ENCODE results near the gene DGKH. TPM values are rescaled to one million over a fixed set of nuclear protein-coding genes. Genes with fewer than 3 reads are reported as not detected.
"Not testable (repeated sequence)": the region's sequence is repeated elsewhere in the genome, so short reads cannot be mapped to it uniquely, and the experiment has no call there.

The DGKH gene
- total RNA-seq, 2 experiments from 2014 or later, result 18.9 to 19.1 TPM

DNA sequence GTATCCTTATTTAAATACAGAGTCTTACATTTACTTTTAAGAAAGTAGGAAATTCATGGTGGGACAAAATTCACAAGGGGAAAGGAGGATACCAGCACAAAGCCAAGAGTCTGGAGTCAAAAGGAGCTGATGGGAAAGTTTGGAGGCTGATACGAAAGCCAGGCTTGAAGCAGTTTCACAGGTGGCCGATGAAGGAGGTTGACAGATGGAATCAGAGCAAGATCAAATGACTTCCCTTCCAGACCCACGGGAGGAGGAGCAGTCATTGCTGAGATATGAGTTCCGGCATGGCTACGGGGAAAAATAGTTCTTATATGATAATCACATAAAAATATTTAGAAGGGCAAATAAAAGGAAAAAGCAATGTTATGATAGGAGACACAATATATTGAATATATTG, 65.0 kb downstream of the DGKH start:
- ATAC-seq (ENCODE audit: low read depth) (no peak), DNase-seq (no peak)
- Mint-ChIP-seq H3K4me3 (no peak overlapping the region), H3K27ac (no peak overlapping the region), H3K27me3 (no peaks in the 10 kb centered on the region), H3K9me3 (no peaks in the 10 kb centered on the region), H3K4me1 (peaks cover 5% of the 10 kb centered on the region), H3K36me3 (no peaks in the 10 kb centered on the region)
- POLR2A ChIA-PET, result no interaction called here

- ATAC-seq (ENCODE audit: low read depth), result no peak
- no peaks in the 10 kb centered on the region for H3K27me3 Mint-ChIP-seq
- peaks cover 5% of the 10 kb centered on the region for H3K4me1 Mint-ChIP-seq
- DNase-seq, result no peak
- no peaks in the 10 kb centered on the region for H3K9me3 Mint-ChIP-seq
- POLR2A ChIA-PET, result no interaction called here
- H3K4me3 Mint-ChIP-seq, result no peak overlapping the region
- peaks cover 3% of the 10 kb centered on the region for H3K36me3 Mint-ChIP-seq
- no peak overlapping the region for H3K27ac Mint-ChIP-seq
Measured at GRCh38 chr13:42114278-42114677, 65.8 kb downstream of the DGKH start.

DNA sequence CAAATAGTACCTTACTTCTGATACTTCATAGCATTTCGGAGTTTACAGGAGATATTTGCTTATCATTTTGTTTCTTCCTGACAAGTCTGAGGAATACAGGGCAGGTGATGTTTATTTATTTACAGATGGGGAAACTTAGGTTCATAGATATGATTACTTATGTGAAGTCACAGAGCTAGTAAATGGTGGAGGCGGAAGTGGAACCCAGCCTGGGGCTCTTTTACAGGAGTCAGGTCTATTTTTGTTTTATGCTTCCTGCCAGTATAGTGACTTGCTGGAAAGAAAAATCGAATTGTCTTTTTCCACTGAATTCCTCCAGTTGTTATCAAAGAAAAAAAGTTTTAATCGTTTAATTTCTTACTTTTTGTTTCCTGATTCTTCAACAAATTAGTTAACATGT, 66.5 kb downstream of the DGKH start:
- H3K36me3 Mint-ChIP-seq, result peaks cover 3% of the 10 kb centered on the region
- ATAC-seq (ENCODE audit: low read depth) (no peak), DNase-seq (no peak)
- no peak overlapping the region for H3K4me3 Mint-ChIP-seq
- POLR2A ChIA-PET, result no interaction called here
- H3K27me3 Mint-ChIP-seq, result no peaks in the 10 kb centered on the region
- no peaks in the 10 kb centered on the region for H3K9me3 Mint-ChIP-seq
- H3K4me1 Mint-ChIP-seq, result peaks cover 8% of the 10 kb centered on the region
- H3K27ac Mint-ChIP-seq, result no peak overlapping the region

- Mint-ChIP-seq H3K9me3 (no peaks in the 10 kb centered on the region), H3K27me3 (no peaks in the 10 kb centered on the region), H3K4me1 (peaks cover 3% of the 10 kb centered on the region), H3K36me3 (peaks cover 4% of the 10 kb centered on the region), H3K4me3 (no peak overlapping the region), H3K27ac (no peak overlapping the region)
- no peak for DNase-seq
- no peak for ATAC-seq (ENCODE audit: low read depth)
- POLR2A ChIA-PET, result no interaction called here
Measured at GRCh38 chr13:42116225-42116624, 67.8 kb downstream of the DGKH start.

DNA sequence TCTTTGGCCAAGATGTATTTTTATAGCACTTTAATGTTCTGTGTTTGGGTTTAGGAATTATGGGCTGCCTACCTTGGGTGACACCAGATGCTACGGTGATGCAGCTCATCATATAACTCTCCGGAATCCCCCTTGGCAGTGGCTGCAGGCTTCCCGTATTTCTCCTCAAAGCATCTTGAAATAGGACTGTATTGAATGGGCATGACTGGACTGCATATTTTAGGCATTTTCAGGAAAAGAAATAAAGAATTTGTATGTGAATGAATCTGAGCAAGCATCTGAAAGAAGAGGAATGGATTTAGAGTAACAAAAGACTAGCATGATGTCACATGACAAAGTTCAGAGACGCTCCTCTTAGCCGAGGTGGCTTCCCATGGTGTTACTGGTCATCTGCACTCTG, 70.6 kb downstream of the DGKH start:
- H3K36me3 Mint-ChIP-seq, result peaks cover 10% of the 10 kb centered on the region
- no peak overlapping the region for H3K4me3 Mint-ChIP-seq
- ATAC-seq (ENCODE audit: low read depth) (no peak), DNase-seq (no peak)
- POLR2A ChIA-PET, result no interaction called here
- H3K4me1 Mint-ChIP-seq, result peaks cover 5% of the 10 kb centered on the region
- no peaks in the 10 kb centered on the region for H3K27me3 Mint-ChIP-seq
- H3K9me3 Mint-ChIP-seq, result no peaks in the 10 kb centered on the region
- no peak overlapping the region for H3K27ac Mint-ChIP-seq

GRCh38 chr13:42119875-42120274, 71.4 kb downstream of the DGKH start:
- H3K36me3 Mint-ChIP-seq, result peaks cover 10% of the 10 kb centered on the region
- H3K4me1 Mint-ChIP-seq, result peaks cover 5% of the 10 kb centered on the region
- DNase-seq (no peak), ATAC-seq (ENCODE audit: low read depth) (no peak)
- POLR2A ChIA-PET, result no interaction called here
- no peaks in the 10 kb centered on the region for H3K9me3 Mint-ChIP-seq
- H3K4me3 Mint-ChIP-seq, result no peak overlapping the region
- no peaks in the 10 kb centered on the region for H3K27me3 Mint-ChIP-seq
- H3K27ac Mint-ChIP-seq, result no peak overlapping the region

DNA sequence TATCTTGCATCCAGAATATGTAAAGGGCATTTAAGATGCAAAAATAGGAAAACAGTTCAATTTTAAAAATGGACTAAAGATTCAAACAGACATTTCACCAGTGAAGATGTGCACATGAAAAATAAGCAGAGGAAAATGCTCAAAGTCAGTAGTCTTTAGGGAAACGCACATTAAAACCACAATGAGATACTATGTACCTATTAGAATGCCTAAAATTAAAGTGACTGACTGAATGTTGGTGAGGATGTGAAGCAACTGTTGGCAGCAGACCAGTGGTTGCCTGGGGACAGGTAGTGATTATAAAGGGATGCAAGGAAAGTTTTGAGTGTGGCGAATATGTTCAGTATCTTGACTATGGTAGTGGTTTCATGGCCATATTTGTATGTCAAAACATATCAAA, 75.2 kb downstream of the DGKH start:
- Mint-ChIP-seq H3K9me3 (no peaks in the 10 kb centered on the region), H3K27me3 (no peaks in the 10 kb centered on the region), H3K4me3 (no peak overlapping the region), H3K36me3 (peaks cover 21% of the 10 kb centered on the region), H3K4me1 (peaks cover 5% of the 10 kb centered on the region), H3K27ac (no peak overlapping the region)
- ATAC-seq (ENCODE audit: low read depth) (no peak), DNase-seq (no peak)
- POLR2A ChIA-PET, result no interaction called here

DNA sequence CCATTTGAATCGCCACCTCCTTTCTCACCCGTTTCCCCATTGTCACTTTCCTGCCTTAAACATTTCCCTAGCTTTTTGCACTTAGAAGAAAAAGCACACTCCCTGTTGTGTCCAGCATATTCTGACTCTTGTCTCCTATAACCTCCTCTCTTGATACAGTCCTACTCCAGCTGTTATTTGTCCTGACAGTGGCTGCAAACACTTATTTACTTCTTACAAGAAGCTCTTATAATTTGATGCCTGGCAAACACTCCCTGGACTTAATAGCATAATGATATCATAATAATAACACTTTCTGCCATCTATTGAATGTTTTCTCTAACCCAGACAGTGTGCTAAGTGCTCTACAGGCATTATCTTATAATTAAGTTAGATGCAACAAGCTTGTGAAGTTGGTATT, 76.6 kb downstream of the DGKH start:
- DNase-seq (no peak), ATAC-seq (ENCODE audit: low read depth) (no peak)
- Mint-ChIP-seq H3K36me3 (peaks cover 19% of the 10 kb centered on the region), H3K27ac (no peak overlapping the region), H3K27me3 (no peaks in the 10 kb centered on the region), H3K4me3 (no peak overlapping the region), H3K4me1 (peaks cover 1% of the 10 kb centered on the region), H3K9me3 (no peaks in the 10 kb centered on the region)
- POLR2A ChIA-PET, result no interaction called here

DNA sequence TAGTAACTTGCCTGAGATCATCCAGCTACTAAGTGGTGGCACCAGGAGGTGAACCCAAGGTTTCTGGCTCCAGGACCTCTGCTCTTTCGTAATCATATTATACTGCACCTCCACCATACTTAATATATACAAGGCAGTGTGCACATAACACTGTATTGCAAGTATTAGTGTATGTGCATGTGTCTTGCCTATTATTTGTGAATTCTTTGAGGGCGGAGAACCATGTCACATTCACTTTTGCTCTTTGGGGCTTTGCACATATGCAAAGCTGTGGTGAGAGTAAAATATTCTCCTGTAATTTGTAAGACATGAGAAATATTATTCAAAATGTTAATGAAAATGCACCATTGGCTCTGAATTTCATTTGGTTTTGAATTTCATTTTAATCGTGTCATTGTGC, 78.6 kb downstream of the DGKH start:
- no peak overlapping the region for H3K4me3 Mint-ChIP-seq
- no peaks in the 10 kb centered on the region for H3K4me1 Mint-ChIP-seq
- H3K9me3 Mint-ChIP-seq, result no peaks in the 10 kb centered on the region
- POLR2A ChIA-PET, result no interaction called here
- peaks cover 12% of the 10 kb centered on the region for H3K36me3 Mint-ChIP-seq
- ATAC-seq (ENCODE audit: low read depth), result no peak
- H3K27ac Mint-ChIP-seq, result no peak overlapping the region
- H3K27me3 Mint-ChIP-seq, result no peaks in the 10 kb centered on the region
- DNase-seq, result no peak

- no peaks in the 10 kb centered on the region for H3K9me3 Mint-ChIP-seq
- H3K4me1 Mint-ChIP-seq, result no peaks in the 10 kb centered on the region
- no peak for DNase-seq
- ATAC-seq (ENCODE audit: low read depth), result no peak
- H3K27me3 Mint-ChIP-seq, result no peaks in the 10 kb centered on the region
- peaks cover 12% of the 10 kb centered on the region for H3K36me3 Mint-ChIP-seq
- no peak overlapping the region for H3K4me3 Mint-ChIP-seq
- POLR2A ChIA-PET, result no interaction called here
- H3K27ac Mint-ChIP-seq, result no peak overlapping the region
Measured at GRCh38 chr13:42129033-42129432, 80.6 kb downstream of the DGKH start.

DNA sequence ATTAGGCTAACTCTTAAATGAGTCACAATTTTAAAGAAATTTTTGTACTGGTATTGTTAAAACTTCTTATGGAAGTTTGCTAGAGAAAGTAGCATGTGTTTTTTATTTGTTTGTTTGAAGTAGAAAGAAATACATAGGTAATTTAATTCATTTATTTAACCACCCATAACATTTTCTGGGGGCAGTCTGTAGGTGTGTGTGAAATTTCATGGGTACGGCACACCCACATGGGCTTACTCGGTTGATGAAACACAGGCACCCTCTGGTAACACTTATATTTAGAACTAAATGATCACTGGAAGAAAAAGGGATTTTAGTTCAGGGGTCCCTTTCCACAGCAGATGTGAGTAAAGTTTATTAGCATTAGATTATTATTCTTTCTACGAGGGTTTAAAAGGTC, 88.1 kb downstream of the DGKH start:
- H3K27ac Mint-ChIP-seq, result no peak overlapping the region
- ATAC-seq (ENCODE audit: low read depth) (no peak), DNase-seq (no peak)
- peaks cover 16% of the 10 kb centered on the region for H3K36me3 Mint-ChIP-seq
- H3K27me3 Mint-ChIP-seq, result no peaks in the 10 kb centered on the region
- H3K4me1 Mint-ChIP-seq, result peaks cover 4% of the 10 kb centered on the region
- H3K9me3 Mint-ChIP-seq, result peaks cover 4% of the 10 kb centered on the region
- H3K4me3 Mint-ChIP-seq, result no peak overlapping the region
- POLR2A ChIA-PET, result no interaction called here

DNA sequence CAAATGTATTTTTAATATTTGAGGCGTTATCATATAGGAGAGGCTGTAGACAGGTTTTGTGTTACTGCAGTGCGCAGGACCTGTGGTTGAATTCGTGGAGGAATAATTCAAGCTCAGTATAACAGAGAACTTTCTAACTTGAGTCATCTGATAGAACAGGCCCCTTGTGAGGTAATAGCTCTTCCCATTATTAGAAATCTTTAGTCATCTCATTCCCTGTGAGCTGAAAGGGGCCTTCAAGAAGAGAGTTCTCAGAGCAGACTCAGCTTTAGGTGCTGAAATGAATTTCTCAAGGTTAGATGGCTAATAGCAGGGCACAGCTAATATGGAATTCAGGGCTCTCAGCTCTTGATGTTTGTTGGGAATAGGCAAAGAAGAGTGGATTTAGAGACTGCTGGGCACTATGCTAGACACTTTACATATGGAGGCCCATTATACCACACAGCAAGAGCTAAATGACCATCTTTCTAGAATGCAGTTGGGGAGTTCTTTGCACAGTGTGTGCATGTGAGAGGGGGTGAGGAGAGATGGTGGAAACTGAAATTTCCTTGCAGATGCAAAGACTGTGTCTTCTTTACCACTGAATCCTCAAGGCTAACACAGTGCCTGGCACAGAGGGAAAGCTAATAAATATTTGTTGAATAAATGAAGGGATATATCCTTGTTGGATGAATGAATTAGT, 89.5 kb downstream of the DGKH start:
- Mint-ChIP-seq H3K9me3 (peaks cover 4% of the 10 kb centered on the region), H3K4me1 (peaks cover 5% of the 10 kb centered on the region), H3K4me3 (no peak overlapping the region), H3K27ac (no peak overlapping the region), H3K36me3 (peaks cover 22% of the 10 kb centered on the region), H3K27me3 (no peaks in the 10 kb centered on the region)
- DNase-seq (no peak), ATAC-seq (ENCODE audit: low read depth) (no peak)
- POLR2A ChIA-PET, result no interaction called here

DNA sequence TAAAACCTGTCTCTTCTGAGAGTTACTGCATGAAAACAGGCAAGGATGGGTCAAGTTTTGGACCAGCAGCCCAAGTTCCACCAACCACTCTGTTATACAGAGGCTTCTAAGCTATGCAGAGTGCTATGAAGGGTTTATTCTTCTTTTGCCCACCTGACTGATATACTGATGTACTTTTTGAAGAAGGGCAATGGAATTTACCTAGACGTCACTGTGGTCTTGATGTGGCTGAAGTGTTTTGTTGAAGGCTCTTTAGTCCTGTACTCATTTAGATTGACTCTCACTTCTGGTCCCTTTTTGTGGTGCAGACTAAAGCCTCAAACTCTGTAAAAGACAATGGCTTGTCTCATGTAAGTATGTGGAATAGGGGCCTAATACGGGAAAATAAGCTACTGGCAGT, 92.0 kb downstream of the DGKH start:
- DNase-seq (no peak), ATAC-seq (ENCODE audit: low read depth) (no peak)
- Mint-ChIP-seq H3K27ac (no peak overlapping the region), H3K27me3 (no peaks in the 10 kb centered on the region), H3K9me3 (peaks cover 4% of the 10 kb centered on the region), H3K36me3 (peaks cover 36% of the 10 kb centered on the region), H3K4me1 (peaks cover 5% of the 10 kb centered on the region), H3K4me3 (no peak overlapping the region)
- POLR2A ChIA-PET, result no interaction called here

DNA sequence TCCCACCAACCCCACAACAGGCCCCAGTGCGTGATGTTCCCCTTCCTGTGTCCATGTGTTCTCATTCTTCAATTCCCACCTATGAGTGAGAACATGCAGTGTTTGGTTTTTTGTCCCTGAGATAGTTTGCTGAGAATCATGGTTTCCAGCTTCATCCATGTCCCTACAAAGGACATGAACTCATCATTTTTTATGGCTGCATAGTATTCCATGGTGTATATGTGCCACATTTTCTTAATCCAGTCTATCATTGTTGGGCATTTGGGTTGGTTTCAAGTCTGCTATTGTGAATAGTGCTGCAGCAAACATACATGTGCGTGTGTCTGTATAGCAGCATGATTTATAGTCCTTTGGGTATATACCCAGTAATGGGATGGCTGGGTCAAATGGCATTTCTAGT, 92.6 kb downstream of the DGKH start:
- H3K27me3 Mint-ChIP-seq; POLR2A ChIA-PET; H3K9me3 Mint-ChIP-seq; H3K4me3 Mint-ChIP-seq; H3K27ac Mint-ChIP-seq; H3K4me1 Mint-ChIP-seq; ATAC-seq (ENCODE audit: low read depth); DNase-seq: not testable (repeated sequence)
- peaks cover 33% of the 10 kb centered on the region for H3K36me3 Mint-ChIP-seq

DNA sequence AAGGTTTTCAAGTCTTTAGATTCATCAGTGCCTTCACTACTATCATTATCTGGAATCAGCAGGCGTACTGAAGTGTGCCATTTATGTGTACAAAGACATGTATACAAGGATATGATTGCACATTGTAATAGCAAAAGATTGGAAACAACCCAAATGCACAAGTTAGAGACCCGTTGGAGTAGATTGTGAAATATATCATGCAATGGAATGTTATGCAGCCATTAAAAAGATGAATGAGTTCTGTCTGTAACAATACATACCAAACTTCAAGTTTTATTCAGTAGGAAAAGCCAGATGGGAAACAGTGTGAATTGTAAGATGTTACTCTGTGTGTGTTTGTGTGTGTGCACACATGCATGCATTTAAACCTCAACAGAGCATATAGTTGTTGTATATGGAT, 97.9 kb downstream of the DGKH start:
- H3K9me3 Mint-ChIP-seq, result peaks cover 2% of the 10 kb centered on the region
- ATAC-seq (ENCODE audit: low read depth), result no peak
- no peak overlapping the region for H3K4me3 Mint-ChIP-seq
- H3K27me3 Mint-ChIP-seq, result no peaks in the 10 kb centered on the region
- POLR2A ChIA-PET, result no interaction called here
- DNase-seq, result no peak
- peaks cover 41% of the 10 kb centered on the region for H3K36me3 Mint-ChIP-seq
- peaks cover 19% of the 10 kb centered on the region for H3K4me1 Mint-ChIP-seq
- no peak overlapping the region for H3K27ac Mint-ChIP-seq

All from activated naive CD8-positive, alpha-beta T cell treated with anti-CD3 and anti-CD28 coated beads, Interleukin-2, amount 10 ng/mL, durations not matched to agents 7 days and 5 days (primary cell).